Effector memory CD4-positive, alpha-beta T cell (primary cell): ENCODE results near the gene SCAF1.

Experiments
- DNase-seq, 3 donors: peaks; one replicate each; pipeline ENCODE4 v3.0.0-alpha.2; 2020
- H3K27ac ChIP-seq: 2 replicates; pipeline ENCODE4 v1.7.0; 2013; ENCODE audit warnings: mild to moderate bottlenecking, low read length, moderate library complexity; ENCODE audit not compliant: insufficient read depth, poor library complexity, severe bottlenecking
- H3K27me3 ChIP-seq: replicated peaks from 2 replicates; pipeline ENCODE4 v1.7.0; 2013; ENCODE audit warnings: mild to moderate bottlenecking, low read length; ENCODE audit not compliant: insufficient read depth, control insufficient read depth, poor library complexity, severe bottlenecking
- H3K36me3 ChIP-seq: 2 replicates; pipeline ENCODE4 v1.7.0; 2013; ENCODE audit warnings: mild to moderate bottlenecking, low read length, moderate library complexity; ENCODE audit not compliant: control insufficient read depth, insufficient read depth
- H3K4me1 ChIP-seq: 2 replicates; pipeline ENCODE4 v1.7.0; 2013; ENCODE audit warnings: low read length, mild to moderate bottlenecking; ENCODE audit not compliant: control insufficient read depth, insufficient read depth, poor library complexity, severe bottlenecking
- H3K4me3 ChIP-seq: 2 replicates; pipeline ENCODE4 v1.7.0; 2013; ENCODE audit warnings: low read length, low read depth, mild to moderate bottlenecking; ENCODE audit not compliant: insufficient read depth, poor library complexity, severe bottlenecking
- H3K9me3 ChIP-seq: 2 replicates; pipeline ENCODE4 v1.7.0; 2013; ENCODE audit warnings: mild to moderate bottlenecking, low read length, moderate library complexity; ENCODE audit not compliant: control insufficient read depth

Gene SCAF1

GRCh38 chr19:49687150-49687549 is 45.1 kb downstream of the SCAF1 start:
- H3K36me3 ChIP-seq, result peaks cover 48% of the 10 kb centered on the region

GRCh38 chr19:49687566-49688316 is 45.7 kb downstream of the SCAF1 start:
- Histone ChIP-seq H3K36me3 (peaks cover 43% of the 10 kb centered on the region), H3K27ac (no peak overlapping the region), H3K9me3 (no peaks in the 10 kb centered on the region), H3K27me3 (peaks cover 8% of the 10 kb centered on the region), H3K4me1 (peaks cover 28% of the 10 kb centered on the region), H3K4me3 (no peak overlapping the region)
- no peak for DNase-seq

More at GRCh38 chr19:49687150-49687549, 45.1 kb downstream of the SCAF1 start:
- Histone ChIP-seq H3K27me3 (peaks cover 8% of the 10 kb centered on the region), H3K9me3 (no peaks in the 10 kb centered on the region), H3K4me3 (no peak overlapping the region), H3K4me1 (peaks cover 28% of the 10 kb centered on the region), H3K27ac (no peak overlapping the region)
- DNase-seq, result no peak

DNA sequence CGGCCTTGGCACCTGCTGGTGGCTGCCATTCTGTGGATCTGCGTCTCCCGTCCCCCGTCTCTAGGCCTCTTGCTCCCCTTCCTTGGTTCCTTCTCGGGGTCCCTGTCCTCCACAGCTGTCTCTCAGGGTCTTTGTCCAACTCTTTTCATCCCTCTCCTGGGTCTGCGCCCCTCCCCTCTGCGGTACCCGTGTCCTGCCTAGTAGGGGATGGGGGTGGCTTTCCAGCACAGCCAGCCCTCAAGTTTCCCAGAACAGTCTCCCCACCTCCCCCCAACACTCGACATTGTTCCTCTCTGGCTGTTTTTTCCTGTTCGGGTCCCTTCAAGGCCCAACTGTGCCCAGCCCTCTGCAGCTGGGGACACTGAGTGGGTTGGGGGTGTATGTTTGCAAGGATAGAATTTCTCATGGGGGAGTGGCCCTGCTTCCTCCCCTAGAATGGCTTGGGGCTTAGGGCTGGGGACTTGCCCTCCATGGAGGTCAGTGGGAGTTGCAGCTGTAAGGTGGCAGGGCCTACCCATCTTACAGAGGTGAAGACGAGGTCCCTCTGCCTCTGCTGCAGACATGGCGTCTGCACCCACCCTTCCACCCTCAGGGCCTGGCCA is 46.6 kb downstream of the SCAF1 start:
- H3K36me3 ChIP-seq, result peaks cover 37% of the 10 kb centered on the region
- peaks cover 8% of the 10 kb centered on the region for H3K27me3 ChIP-seq
- H3K27ac ChIP-seq, result no peak overlapping the region
- no peak for DNase-seq
- H3K9me3 ChIP-seq, result no peaks in the 10 kb centered on the region
- H3K4me3 ChIP-seq, result no peak overlapping the region
- peaks cover 28% of the 10 kb centered on the region for H3K4me1 ChIP-seq

DNA sequence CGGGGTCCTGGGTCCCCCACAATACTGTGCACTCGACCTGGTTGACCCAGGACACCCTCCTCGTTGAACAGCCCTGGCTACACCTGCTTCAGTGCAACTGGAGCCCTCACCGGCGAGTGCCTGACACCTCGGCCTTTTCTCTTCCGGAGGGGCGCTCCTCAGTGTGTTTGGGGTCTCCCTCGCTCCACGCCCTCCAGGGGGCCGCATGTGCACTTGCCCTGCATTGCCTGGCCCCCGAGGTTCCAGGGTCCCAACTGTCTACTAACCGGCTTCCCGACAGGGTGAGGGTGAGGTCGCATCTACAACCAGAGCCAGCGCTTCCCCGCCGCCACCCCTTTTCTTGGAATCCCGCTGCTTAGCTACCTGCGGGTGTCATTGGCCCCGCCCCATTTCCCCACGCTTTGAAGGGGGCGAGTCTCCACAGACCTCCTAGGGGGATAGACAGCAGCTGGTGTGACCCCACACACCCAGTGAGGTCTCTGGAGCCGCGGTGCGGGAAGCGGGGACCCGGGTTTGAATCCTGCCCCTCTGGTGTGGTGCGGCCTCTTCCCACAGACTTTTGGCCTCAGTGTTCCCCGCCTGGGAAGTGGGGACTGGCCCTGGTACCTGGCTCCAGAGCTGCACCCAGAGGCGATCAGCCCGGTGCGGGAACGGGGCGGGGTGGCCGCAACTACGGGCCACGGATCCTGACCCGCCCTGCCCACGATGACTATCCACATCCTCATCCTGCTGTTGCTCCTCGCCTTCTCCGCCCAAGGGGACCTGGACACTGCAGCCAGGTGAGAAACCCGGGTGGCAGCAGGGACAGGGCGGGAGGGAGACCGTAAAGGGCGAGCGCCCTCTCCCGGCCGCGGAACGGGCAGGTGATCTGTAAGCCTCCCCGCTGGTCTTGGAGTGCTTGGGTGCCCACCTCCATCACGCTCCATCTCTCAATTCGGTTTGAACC is 47.4 kb downstream of the SCAF1 start, which contains the start of gene ADM5:
Gene ADM5, plus strand, starts transcription at position 462 of the 946 bp plus-strand sequence. Its CDS starts 244 bp downstream, at position 706.
- Histone ChIP-seq H3K4me3 (peak within 1 kb of the TSS; percentile 43), H3K36me3 (peaks cover 29% of the 10 kb centered on the region), H3K9me3 (no peaks in the 10 kb centered on the region), H3K27me3 (peaks cover 8% of the 10 kb centered on the region), H3K4me1 (peaks cover 28% of the 10 kb centered on the region), H3K27ac (no peak within 1 kb of the TSS)
- DNase-seq, result no peak

DNA sequence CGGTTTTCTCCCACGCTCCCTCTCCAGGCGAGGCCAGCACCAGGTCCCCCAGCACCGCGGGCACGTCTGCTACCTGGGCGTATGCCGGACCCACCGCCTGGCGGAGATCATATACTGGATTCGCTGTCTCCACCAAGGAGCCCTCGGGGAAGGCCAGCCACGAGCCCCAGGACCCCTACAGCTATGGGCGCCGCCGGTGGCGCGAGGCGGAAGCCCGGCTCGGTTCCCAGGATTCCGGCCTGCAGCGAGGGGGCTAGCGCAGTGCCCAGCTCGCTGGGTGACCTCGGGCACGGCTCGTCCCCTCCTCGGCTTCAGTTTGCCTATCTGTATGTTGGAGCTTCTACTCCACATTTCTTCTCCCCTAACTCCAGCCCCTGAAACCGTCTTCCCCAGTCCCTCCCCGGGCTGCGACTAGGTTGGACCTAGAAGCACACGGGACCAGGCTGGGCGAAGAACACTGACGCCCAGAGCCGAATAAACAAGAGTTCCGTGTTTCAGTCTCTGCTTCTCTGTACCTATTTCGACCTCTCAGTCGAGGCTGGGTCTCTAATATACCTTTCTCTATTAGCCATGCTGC is 48.2 kb downstream of the SCAF1 start:
- peaks cover 28% of the 10 kb centered on the region for H3K4me1 ChIP-seq
- DNase-seq, result no peak
- no peak overlapping the region for H3K27ac ChIP-seq
- peak overlapping the region; percentile 43 for H3K4me3 ChIP-seq
- peaks cover 8% of the 10 kb centered on the region for H3K27me3 ChIP-seq
- peaks cover 22% of the 10 kb centered on the region for H3K36me3 ChIP-seq
- H3K9me3 ChIP-seq, result no peaks in the 10 kb centered on the region

- H3K4me1 ChIP-seq, result peaks cover 28% of the 10 kb centered on the region
- H3K4me3 ChIP-seq, result peak within 1 kb of the TSS; percentile 43
- peaks cover 16% of the 10 kb centered on the region for H3K36me3 ChIP-seq
- peak; percentile 15 to 43 (median 37) for DNase-seq
- peaks cover 8% of the 10 kb centered on the region for H3K27me3 ChIP-seq
- H3K9me3 ChIP-seq, result no peaks in the 10 kb centered on the region
- no peak within 1 kb of the TSS for H3K27ac ChIP-seq
These were observed 48.7 kb downstream of the SCAF1 start, which contains the start of gene CPT1C for GRCh38 chr19:49690656-49691242. TSS of gene CPT1C (plus strand) at chr19:49691116. CDS start at chr19:49692253, 1,137 bp downstream.

- Histone ChIP-seq H3K9me3 (no peaks in the 10 kb centered on the region), H3K4me3 (peak overlapping the region; percentile 43), H3K27ac (no peak overlapping the region), H3K36me3 (peaks cover 10% of the 10 kb centered on the region), H3K27me3 (peaks cover 8% of the 10 kb centered on the region), H3K4me1 (peaks cover 28% of the 10 kb centered on the region)
- no peak for DNase-seq
These were observed 49.5 kb downstream of the SCAF1 start for GRCh38 chr19:49691243-49692146.

DNA sequence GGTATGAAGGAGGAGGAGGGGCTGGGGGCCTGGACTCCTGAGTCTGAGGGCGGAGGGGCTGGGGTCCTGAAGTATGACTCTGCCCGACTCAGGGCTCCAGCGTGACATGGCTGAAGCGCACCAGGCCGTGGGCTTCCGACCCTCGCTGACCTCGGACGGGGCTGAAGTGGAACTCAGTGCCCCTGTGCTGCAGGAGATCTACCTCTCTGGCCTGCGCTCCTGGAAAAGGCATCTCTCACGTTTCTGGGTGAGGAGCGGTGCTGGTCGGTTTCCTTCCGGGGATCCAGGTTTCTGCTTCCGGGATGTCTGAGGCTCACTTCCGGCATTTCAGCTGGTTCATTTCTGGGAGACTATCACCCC is 50.1 kb downstream of the SCAF1 start:
- Histone ChIP-seq H3K4me3 (no peak overlapping the region), H3K9me3 (no peaks in the 10 kb centered on the region), H3K27me3 (peaks cover 8% of the 10 kb centered on the region), H3K27ac (no peak overlapping the region), H3K4me1 (peaks cover 28% of the 10 kb centered on the region), H3K36me3 (peaks cover 5% of the 10 kb centered on the region)
- DNase-seq, result no peak
